ENCODE measurements around the gene HAAO. TPM values are rescaled to one million over a fixed set of nuclear protein-coding genes. Genes with fewer than 3 reads are reported as not detected.
A peak's percentile ranks its signal among the peaks of the same experiment; 100 is the strongest.

The HAAO gene
- total RNA-seq, 1 experiment from 2014 or later = 0.74 TPM

DNA sequence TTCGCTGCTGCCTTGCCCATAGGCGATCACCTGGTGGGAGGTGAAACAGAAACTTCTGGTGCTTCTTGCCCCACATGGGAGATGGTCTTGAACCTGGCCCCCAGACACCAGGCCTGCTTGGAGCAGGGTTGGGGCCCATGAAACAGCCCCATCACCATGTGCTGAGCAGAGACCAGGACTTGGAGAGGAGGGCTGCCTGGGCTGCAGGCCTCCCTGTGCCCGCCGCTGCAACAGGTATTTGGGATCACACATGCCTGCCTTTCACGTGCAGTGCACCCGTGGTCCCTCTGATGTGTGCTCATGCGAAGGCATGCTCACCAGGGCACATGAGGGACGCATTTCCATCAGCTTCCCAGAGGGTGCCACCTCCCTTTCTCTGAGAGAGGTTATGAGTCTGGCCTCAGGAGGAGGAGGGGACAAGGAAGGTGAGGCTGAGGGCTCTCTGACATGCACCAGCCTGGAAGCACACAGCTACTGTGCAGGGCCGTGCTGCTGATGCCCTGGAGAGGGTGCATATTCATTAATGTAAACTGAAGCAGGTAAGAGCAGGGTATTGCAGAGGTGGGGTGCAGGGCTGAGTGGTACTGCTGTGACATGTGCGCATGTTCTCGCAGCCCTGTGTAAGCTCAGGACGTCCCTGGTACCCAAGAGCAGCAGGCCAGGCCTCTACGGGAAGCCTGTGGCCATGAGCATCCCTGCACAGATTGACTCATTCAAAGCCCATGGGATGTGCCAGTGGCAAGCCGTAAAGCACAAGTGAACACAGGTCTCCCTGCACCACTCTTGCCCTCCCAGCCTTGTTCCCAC, 24.3 kb downstream of the HAAO start:
- DNase-seq (ENCODE audit: low read depth, low spot score) (no peak), ATAC-seq (peak; percentile 22; the same call in 1 of the 2 replicates)
- Histone ChIP-seq H3K4me3 (ENCODE audit: low read depth in 2 of 2, low read length in 2 of 2) (no peak overlapping the region), H3K9me3 (ENCODE audit: control insufficient read depth, insufficient read depth, low read depth, low read length) (no peaks in the 10 kb centered on the region), H3K27ac (ENCODE audit: low read length) (no peak overlapping the region), H3K36me3 (ENCODE audit: control insufficient read depth, insufficient read depth, low read length) (no peaks in the 10 kb centered on the region), H3K27me3 (ENCODE audit: control insufficient read depth, insufficient read depth, low read length) (no peaks in the 10 kb centered on the region), H3K4me1 (ENCODE audit: control insufficient read depth, insufficient read depth, low read length) (no peaks in the 10 kb centered on the region)
- intact Hi-C loops (cut with micrococcal nuclease; ENCODE audit: unreplicated experiment) = no loop called here
- TF ChIP-seq CTCF (IDR thresholded peaks at IDR 0.05) (no peak), SIN3A (IDR thresholded peaks at IDR 0.05; ENCODE audit: borderline replicate concordance, insufficient read depth, low read depth, low read length) (no peak)
- ChIA-PET POLR2A (no interaction called here), CTCF (no interaction called here)
- BruUV-seq (replicated peaks) = no TSS peak
- in situ Hi-C loops (cut with HindIII; ENCODE audit: low pct_unique_long_range_greater_than_20kb, low sequenced_read_pairs) = no loop called here

DNA sequence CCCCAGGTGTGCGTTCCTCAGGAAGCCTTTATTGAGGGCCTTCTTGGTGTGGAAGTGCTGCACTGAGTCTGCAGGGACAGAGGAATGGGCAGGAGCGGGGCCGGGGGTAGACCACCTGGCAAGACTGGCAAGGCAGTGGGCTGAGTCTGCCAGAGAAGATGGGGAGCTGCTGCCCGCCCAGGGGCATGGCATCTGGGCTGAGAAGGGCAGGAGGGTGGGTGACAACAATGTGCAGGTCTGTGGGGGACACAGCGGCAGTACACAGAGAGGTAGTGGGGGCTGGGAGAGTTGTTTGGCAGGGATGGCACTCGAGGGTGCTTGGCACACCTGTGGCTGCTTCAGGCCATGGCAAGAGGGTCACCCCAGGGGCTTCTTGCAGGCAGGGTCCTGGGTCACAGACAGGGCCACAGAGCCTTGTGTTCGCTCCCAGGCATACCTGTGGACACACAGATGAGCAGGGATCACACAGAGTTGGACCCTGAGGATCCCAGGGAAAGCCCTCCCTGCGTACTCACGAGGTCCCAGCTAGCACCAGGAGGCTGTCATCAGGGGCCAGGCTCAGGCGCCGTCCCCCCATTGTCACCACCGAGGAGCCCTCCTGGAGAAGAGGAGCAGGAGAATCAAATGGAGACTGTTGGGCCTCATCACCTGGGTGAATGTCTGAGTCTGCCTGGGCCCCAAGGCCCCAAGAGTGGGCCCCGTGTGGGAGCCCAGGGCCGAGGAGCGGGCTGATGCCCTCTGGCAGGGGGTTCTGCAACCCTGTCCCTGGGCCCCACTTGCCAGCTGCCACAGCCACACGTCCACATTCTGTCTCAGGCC, 25.1 kb downstream of the HAAO start:
- Histone ChIP-seq H3K4me3 (ENCODE audit: low read depth in 2 of 2, low read length in 2 of 2) (no peak overlapping the region), H3K9me3 (ENCODE audit: control insufficient read depth, insufficient read depth, low read depth, low read length) (no peaks in the 10 kb centered on the region), H3K36me3 (ENCODE audit: control insufficient read depth, insufficient read depth, low read length) (no peaks in the 10 kb centered on the region), H3K4me1 (ENCODE audit: control insufficient read depth, insufficient read depth, low read length) (no peaks in the 10 kb centered on the region), H3K27ac (ENCODE audit: low read length) (no peak overlapping the region), H3K27me3 (ENCODE audit: control insufficient read depth, insufficient read depth, low read length) (no peaks in the 10 kb centered on the region)
- intact Hi-C loops (cut with micrococcal nuclease; ENCODE audit: unreplicated experiment) (no loop called here), in situ Hi-C loops (cut with HindIII; ENCODE audit: low pct_unique_long_range_greater_than_20kb, low sequenced_read_pairs) (no loop called here)
- no TSS peak for BruUV-seq (replicated peaks)
- ChIA-PET POLR2A (no interaction called here), CTCF (no interaction called here)
- no peak for DNase-seq (ENCODE audit: low read depth, low spot score)
- no peak for ATAC-seq
- TF ChIP-seq SIN3A (IDR thresholded peaks at IDR 0.05; ENCODE audit: borderline replicate concordance, insufficient read depth, low read depth, low read length) (no peak), CTCF (IDR thresholded peaks at IDR 0.05) (no peak), TCF7L2 (IDR thresholded peaks at IDR 0.05; ENCODE audit: low read depth, low read length) (no peak), POLR2AphosphoS5 (IDR thresholded peaks at IDR 0.05; ENCODE audit: low read depth, low read length) (no peak)
- TF ChIP-seq, protein P1, sequence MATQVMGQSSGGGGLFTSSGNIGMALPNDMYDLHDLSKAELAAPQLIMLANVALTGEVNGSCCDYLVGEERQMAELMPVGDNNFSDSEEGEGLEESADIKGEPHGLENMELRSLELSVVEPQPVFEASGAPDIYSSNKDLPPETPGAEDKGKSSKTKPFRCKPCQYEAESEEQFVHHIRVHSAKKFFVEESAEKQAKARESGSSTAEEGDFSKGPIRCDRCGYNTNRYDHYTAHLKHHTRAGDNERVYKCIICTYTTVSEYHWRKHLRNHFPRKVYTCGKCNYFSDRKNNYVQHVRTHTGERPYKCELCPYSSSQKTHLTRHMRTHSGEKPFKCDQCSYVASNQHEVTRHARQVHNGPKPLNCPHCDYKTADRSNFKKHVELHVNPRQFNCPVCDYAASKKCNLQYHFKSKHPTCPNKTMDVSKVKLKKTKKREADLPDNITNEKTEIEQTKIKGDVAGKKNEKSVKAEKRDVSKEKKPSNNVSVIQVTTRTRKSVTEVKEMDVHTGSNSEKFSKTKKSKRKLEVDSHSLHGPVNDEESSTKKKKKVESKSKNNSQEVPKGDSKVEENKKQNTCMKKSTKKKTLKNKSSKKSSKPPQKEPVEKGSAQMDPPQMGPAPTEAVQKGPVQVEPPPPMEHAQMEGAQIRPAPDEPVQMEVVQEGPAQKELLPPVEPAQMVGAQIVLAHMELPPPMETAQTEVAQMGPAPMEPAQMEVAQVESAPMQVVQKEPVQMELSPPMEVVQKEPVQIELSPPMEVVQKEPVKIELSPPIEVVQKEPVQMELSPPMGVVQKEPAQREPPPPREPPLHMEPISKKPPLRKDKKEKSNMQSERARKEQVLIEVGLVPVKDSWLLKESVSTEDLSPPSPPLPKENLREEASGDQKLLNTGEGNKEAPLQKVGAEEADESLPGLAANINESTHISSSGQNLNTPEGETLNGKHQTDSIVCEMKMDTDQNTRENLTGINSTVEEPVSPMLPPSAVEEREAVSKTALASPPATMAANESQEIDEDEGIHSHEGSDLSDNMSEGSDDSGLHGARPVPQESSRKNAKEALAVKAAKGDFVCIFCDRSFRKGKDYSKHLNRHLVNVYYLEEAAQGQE (IDR thresholded peaks at IDR 0.05; ENCODE audit: insufficient read depth in 1 of 2, low read depth in 2 of 2, low read length in 1 of 2) = no peak
